Measurements from ENCODE around the gene SIRT4.
"Not testable (repeated sequence)": the region's sequence is repeated elsewhere in the genome, so short reads cannot be mapped to it uniquely, and the experiment has no call there.

SIRT4 gene

DNA sequence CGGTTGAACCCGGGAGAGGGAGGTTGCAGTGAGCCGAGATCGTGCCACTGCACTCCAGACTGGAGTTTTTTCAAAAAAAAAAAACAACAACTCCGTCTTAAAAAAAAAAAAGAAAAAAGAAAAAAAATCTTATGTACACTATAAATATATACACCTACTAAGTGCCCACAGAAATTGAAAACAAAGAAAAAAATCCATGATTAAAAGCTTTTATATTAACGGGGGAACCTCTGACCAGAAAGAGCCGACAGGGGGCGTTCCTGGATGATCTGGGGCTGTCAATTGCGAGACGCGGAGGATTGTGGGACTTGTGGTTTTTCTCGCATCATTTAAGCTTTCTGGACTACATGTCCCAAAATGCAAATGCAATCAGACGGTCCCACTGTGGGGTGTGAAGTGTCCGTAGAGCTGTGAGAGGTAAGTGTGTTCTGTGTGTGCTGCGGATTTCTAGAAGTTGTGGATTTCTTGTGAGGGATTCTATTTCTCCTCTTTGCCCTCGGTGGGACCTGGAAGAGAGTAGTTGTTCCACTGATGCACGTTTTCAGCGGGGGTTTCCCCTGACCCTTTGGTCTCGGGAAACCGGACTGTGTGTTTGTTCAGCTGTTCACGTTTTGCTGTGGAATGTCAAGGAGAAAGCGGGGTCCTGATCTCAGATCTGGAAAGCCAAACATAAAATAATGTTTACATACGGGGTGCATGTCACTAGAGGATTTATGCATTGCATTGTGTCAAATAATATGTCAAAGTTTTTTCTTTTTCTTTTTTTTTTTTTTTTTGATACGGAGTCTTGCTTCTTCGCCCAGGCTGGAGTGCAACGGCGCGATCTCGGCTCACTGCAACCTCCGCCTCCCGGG lies at the start of gene SIRT4:
SIRT4 (plus strand) TSS at position 360 of the 854 bp plus-strand sequence. CDS start 1,241 bp downstream, outside the sequence.
- DNase-seq: peak; percentile 20 to 93 (median 79)

GRCh38 chr12:120253313-120253712 lies 48.8 kb upstream of the SIRT4 start:
- DNase-seq: not testable (repeated sequence)

- no peak for DNase-seq
These were observed 47.3 kb upstream of the SIRT4 start for GRCh38 chr12:120254809-120255208.

GRCh38 chr12:120257041-120257821 lies 44.9 kb upstream of the SIRT4 start:
- DNase-seq: peak in 9 of 14 donors; percentile 23 to 81 (median 26)

DNA sequence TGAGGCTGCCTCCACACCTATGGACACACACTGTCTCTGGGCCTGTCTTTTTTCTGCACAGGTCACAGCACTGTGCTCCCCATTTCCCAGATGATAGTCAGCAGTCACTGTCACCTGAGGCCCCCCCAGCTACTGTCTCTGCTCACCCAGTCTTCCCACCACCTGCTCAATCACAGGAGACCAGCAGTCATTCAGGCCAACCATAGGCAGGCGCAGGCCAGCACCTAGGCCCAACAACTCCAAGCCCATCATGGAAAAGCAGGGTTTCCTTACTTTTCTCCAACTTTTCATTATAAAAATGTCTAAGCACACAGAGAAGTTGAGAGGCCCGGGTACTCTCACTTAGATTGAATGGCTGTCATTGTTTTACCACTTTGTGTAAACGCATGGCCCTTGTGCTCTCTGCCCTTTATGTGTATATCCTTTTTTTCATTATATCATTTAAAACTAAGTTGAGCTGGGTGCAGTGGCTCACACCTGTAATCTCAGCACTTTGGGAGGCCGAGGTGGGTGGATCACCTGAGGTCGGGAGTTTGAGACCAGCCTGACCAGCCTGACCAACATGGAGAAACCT lies 43.7 kb upstream of the SIRT4 start:
- DNase-seq: no peak

DNA sequence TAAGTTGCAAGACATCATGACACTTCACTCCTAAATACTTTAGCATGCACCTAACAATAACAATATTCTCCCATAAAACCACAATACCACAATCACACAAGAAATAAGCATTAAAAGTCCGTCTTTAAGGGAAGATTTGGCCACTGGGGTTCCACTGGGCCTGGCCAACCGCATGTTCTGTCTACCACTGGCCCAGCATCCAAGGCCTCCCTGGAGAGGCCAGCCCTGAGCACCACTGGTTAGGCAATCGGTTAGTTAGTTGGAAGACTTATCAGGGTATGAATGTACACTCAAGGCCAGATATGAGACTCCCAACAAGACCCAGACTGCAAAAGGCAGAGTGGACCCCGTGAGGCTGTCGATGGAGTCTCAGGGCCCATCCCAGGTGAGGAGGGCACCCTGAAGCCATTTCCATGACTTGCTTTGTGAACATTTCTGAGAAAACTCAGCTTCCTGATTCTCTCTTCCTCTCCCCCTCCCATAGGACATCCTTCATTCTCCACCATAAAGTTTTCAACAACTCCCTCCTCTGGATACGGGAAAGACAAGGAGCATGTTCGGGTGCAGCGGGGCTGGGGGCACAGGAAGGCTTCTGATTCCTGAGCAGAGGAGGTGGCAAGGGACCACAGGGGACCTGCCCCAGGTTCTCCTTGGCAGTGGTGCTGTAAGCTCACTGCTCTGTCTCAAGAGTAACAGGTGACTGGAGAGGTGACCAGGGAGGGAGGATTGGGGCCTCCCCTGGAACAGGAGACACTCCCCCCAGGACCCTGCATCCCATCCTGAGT lies 42.5 kb upstream of the SIRT4 start:
- no peak for DNase-seq

DNA sequence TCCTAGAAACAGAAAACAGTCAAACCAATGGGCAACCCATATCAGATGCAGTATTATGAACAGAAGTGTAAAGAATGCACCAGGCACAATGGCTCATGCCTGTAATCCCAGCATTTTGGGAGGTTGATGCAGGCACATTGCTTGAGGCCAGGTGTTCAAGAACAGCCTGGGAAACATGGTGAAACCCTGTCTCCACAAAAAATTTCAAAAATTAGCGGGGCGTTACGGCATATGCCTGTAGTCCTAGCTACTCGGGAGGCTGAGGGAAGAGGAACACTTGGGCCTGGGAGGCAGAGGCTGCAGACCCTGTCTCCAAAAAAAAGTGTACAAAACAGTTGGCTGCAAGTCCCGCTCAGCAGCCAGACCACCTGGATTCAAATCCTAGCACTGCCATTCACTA lies 41.5 kb upstream of the SIRT4 start:
- DNase-seq: no peak

- DNase-seq: peak in 6 of 14 donors; percentile 15 to 40 (median 32)
These were observed 39.9 kb upstream of the SIRT4 start for GRCh38 chr12:120261951-120262851.

- peak in 4 of 14 donors; percentile 14 to 29 (median 16) for DNase-seq
These were observed 39.0 kb upstream of the SIRT4 start for GRCh38 chr12:120262852-120263747.

- DNase-seq: no peak
These were observed 38.4 kb upstream of the SIRT4 start for GRCh38 chr12:120263748-120264085.

- DNase-seq: peak in 3 of 14 donors; percentile 18 to 27 (median 24)
These were observed 37.8 kb upstream of the SIRT4 start for GRCh38 chr12:120264086-120264903.

- peak in 1 of 14 donors; percentile 12 for DNase-seq
These were observed 37.1 kb upstream of the SIRT4 start for GRCh38 chr12:120264904-120265472.

DNA sequence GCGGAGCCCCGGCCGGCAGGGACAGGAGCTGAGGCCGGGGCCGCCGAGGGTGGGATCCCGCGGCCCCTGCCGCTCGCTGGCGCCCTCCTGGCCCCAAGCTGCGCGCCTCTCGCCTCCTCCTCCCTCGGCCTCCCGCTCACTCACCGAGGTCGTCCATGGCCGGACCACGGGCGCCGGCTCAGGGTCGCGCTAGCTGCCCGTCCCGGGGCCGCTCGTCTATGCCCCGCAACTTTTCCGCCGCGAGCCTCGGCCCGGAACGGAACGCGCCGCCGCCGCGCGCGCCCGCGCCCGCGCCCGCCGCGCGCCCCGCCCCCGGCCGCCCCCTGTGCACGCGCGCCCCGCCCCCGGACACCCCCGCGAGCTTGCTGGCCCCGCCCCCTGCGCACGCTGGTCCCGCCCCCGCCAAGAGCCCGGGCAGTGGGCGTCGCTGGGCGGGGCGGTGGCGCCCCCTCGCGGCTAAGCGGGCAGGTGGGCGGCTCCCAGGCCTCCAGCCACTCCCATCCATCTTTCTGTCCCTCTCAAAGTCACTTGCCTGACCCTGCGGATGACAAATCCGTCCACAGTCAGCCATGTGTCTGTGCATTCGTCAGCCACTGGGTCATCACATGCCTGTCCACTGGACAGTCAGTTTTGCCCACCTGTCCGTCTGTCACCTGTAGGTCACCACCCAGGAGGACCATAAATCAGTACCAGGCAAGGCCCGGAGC lies 36.5 kb upstream of the SIRT4 start, which contains the start of gene PXN:
PXN (minus strand) TSS at position 258 of the 707 bp plus-strand sequence; CDS start at position 157, 101 bp downstream.
- peak in 13 of 14 donors; percentile 54 to 93 (median 75) for DNase-seq

DNA sequence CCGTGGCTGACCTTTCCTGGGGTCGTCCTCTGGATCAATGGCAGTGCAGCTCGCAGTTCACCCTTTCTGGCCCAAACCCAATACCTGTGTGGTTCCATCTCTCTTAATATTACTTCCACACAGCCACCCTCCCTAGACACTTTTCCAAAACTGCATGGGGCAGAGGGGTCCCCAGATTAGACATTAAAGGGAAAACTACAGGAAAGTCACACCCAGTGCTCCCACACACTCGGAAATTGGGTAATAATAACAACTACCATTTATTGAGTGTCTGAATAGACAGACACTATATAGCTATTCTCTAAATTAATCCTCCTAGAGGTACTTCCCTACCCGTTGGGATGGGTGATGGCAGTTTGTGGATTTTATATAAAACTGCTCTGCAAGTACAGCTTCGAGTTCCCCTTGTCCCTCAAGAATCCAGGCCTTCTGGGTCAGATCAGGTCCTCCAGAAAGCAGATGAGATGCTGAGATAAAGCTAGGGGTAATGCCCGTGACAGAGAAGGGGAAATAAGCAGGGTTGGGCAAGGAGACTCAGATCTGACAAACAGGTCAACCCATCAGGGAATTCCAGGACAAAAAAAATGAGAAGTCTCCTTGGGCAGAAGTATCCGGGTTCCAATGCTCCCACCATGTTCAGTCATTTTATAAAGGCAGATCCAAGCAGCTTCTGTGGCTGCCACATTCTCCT lies 35.8 kb upstream of the SIRT4 start:
- DNase-seq: no peak

DNA sequence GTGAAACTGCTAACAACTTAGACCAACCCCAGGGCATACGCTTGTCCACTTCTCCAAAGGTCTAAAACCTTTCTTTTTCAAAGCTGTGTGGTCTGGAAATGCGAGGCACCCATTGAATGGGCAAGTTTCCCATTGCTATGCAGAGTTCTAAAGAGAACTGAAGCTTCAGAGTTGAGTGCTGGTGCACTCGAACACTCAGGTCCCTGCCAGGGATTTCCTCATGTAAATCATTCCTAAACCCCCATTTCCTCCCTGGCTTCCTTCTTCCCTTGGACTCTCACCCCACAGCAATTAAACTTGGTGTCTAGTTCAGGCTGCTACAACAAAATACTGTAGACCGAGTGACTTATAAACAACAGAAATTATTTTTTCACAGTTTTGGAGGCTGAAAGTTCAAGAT lies 34.4 kb upstream of the SIRT4 start:
- DNase-seq: no peak

DNA sequence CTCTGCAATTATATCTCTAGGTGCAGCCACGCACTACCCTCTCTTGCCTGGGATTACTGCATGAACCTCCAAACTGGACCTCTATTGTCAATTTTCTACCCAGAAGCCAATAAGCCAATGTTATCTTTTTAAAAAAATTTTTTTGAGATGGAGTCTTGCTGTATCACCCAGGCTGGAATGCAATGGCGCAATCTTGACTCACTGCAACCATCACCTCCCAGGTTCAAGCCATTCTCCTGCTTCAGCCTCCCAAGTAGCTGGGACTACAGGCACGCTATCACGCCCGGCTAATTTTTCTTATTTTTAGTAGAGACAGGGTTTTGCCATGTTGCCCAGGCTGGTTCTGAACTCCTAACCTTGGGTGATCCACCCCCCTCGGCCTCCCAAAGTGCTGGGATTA lies 25.4 kb upstream of the SIRT4 start:
- DNase-seq: no peak
